NB4 (cell line): ENCODE results near the gene CD93.

Experiments
- DNase-seq: peaks from one replicate; pipeline ENCODE4 v3.0.0; 2010; ENCODE audit warnings: low read depth
- H3K4me3 ChIP-seq: one replicate; pipeline ENCODE4 v1.5.1; 2011; ENCODE audit warnings: mild to moderate bottlenecking, low read depth, low read length, moderate library complexity
- CTCF ChIP-seq: IDR thresholded peaks from one replicate; pipeline ENCODE4 v1.5.1; 2012; ENCODE audit warnings: low read depth, low read length
- MAX ChIP-seq: IDR thresholded peaks from 2 replicates; pipeline ENCODE4 v1.6.1; 2011; ENCODE audit warnings: low read depth, low read length
- MYC ChIP-seq: IDR thresholded peaks from 2 replicates; pipeline ENCODE4 v1.6.1; 2011; ENCODE audit warnings: low read depth, low read length
- POLR2A ChIP-seq: IDR thresholded peaks from 2 replicates; pipeline ENCODE4 v1.6.1; 2011; ENCODE audit warnings: mild to moderate bottlenecking; ENCODE audit not compliant: insufficient read length; ENCODE audit errors: extremely low read depth

CD93 gene

GRCh38 chr20:23086056-23086566 is at the start of gene CD93:
Gene CD93 (minus strand): TSS chr20:23086324. CDS start chr20:23086192, 132 bp downstream.
- DNase-seq, result peak; percentile 86
- peak; percentile 69; the same call in 1 of the 2 replicates for TF ChIP-seq MYC
- peak; percentile 52 for TF ChIP-seq POLR2A
- no peak for TF ChIP-seq CTCF
- peak; percentile 60; the same call in 1 of the 2 replicates for TF ChIP-seq MAX
- H3K4me3 ChIP-seq, result peak within 1 kb of the TSS; percentile 48

- no peak for DNase-seq
- H3K4me3 ChIP-seq, result no peak overlapping the region
- TF ChIP-seq MAX (no peak), POLR2A (no peak), CTCF (no peak), MYC (no peak)
Measured at GRCh38 chr20:23133560-23133998, 47.5 kb upstream of the CD93 start.

- DNase-seq, result no peak
- H3K4me3 ChIP-seq, result no peak overlapping the region
- TF ChIP-seq CTCF (no peak), MYC (no peak), MAX (no peak), POLR2A (no peak)
Measured at GRCh38 chr20:23132930-23133559, 46.9 kb upstream of the CD93 start.

GRCh38 chr20:23132293-23132929 is 46.3 kb upstream of the CD93 start:
- TF ChIP-seq POLR2A, result no peak
- no peak for TF ChIP-seq CTCF
- peak; percentile 16; the same call in 1 of the 2 replicates for TF ChIP-seq MYC
- TF ChIP-seq MAX, result 0 out of 2 replicates have a peak, but pooled peaks have one; percentile 14
- H3K4me3 ChIP-seq, result no peak overlapping the region
- peak; percentile 66 for DNase-seq

- no peak overlapping the region for H3K4me3 ChIP-seq
- DNase-seq, result no peak
- no peak for TF ChIP-seq MYC
Measured at GRCh38 chr20:23131766-23132165, 45.6 kb upstream of the CD93 start.

GRCh38 chr20:23130622-23131140 is 44.6 kb upstream of the CD93 start:
- TF ChIP-seq MYC (no peak), CTCF (no peak), POLR2A (no peak), MAX (no peak)
- H3K4me3 ChIP-seq, result no peak overlapping the region
- DNase-seq, result no peak
